HS-27A (cell line): ENCODE measurements around the gene CDK9.
"Not testable (repeated sequence)": the region's sequence is repeated elsewhere in the genome, so short reads cannot be mapped to it uniquely, and the experiment has no call there.

ENCODE experiments used
- DNase-seq: peaks from one replicate; pipeline ENCODE4 v3.0.0-alpha.2; 2012; ENCODE audit warnings: low read depth, missing footprints

The CDK9 gene

DNA sequence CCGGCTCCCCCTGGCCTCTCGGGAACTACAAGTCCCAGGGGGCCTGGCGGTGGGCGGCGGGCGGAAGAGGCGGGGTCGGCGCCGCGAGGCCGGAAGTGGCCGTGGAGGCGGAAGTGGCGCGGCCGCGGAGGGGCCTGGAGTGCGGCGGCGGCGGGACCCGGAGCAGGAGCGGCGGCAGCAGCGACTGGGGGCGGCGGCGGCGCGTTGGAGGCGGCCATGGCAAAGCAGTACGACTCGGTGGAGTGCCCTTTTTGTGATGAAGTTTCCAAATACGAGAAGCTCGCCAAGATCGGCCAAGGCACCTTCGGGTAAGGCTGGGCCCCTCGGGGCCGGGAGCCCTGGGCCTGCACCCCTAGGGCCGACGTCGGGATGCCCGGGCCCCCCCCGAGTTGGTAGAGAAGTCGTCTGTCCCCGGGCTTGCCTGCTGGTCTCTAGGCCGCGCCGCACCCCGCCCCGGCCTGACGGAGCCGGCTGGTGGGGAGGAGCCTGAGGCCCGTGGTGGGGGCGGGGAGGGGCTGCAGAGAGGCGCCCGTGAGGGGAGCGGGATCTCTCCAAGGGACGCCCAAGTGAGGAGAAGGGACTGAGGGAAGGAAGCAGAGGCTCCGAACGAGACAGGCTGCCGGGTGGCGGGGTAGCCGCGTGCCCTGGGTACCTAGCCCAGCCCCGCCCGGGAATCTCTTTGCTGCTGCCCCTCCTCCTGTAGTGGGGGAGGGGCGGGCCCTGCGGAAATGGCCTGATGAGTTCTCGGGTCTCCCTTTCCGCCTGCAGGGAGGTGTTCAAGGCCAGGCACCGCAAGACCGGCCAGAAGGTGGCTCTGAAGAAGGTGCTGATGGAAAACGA, at the start of gene CDK9:
Gene CDK9, plus strand, starts transcription at position 102 of the 840 bp plus-strand sequence. Its CDS starts 115 bp downstream, at position 217.
- DNase-seq = peak; percentile 30

DNA sequence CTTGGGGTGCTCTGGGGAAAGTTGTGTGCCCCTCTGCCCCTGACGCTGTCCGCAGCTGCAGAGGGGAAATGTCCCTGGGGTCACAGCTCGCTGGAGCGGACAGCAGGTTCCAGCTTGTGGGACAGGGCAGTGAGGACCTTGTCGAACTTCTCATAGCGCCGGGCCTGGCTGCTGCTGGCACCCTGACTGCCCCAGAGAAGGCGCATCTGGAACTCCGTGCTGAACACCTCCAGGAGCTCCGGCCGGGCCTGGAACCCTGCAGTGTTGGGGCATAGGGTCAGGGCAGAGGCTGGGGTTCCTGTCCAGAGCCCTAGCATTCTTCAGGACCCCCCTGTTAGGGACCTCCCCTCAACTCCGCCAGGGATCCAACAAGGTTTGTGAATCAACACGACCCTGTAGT, 47.2 kb upstream of the CDK9 start:
- DNase-seq = no peak

DNA sequence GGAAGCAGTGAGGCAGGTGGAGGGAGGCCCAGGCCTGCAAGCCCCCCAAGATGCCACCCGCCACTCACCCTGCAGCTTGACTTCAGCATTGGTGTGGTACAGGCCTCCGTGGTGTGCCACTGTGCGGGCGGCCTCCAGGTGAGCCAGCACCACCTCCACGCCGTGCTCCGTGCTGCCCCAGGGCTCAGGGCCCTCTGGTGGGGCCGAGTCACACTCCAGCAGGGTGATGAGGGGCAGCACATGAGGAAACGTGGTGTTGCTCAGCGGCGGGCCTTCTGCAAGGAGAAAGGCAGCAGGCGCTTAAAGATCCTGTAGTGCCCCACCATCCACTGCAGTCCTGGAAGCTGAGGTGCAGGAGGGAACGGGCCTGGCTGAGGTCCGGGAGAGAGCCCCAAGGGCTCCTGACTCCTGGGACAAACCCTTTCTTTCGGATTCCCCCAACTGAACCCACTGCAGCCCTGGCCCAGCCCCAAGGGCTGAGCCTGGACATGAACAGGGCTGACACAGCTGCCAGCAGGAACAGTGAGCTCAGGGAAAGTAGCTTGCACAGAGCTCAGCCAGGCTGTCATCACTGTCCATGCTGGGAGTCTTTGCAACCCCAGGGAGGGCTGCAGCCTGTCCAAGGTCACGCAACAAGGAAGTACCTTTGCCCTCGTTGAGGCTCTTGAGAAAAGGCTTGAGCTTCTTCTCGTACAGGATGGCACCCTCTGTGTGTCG, 46.1 kb upstream of the CDK9 start:
- no peak for DNase-seq

DNA sequence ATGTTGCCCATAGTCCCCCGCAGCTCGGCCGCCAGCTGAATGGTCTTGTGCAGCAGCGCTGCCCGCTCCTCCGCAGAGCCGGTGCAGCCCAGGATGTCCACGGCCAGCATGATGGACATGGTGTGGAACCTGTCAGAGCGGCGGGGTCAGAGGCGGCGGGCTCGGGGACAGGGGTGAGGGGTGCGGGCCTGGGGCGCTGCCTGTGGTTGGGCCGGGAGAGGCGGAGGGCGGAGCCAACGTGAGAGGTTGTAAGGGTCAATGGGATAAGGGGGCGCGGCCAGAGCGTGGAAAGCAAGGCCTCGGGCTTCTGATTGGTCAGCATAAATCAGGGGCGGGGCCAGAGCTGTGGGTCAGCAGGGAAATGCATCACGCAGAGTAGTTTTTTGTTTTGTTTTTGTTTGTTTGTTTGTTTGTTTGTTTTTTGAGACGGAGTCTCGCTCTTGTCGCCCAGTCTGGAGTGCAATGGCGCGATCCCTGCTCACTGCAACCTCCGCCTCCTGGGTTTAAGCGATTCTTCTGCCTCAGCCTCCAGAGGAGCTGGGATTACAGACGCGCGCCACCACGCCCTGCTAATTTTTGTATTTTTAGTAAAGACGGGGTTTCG, 43.9 kb upstream of the CDK9 start:
- DNase-seq = no peak

DNA sequence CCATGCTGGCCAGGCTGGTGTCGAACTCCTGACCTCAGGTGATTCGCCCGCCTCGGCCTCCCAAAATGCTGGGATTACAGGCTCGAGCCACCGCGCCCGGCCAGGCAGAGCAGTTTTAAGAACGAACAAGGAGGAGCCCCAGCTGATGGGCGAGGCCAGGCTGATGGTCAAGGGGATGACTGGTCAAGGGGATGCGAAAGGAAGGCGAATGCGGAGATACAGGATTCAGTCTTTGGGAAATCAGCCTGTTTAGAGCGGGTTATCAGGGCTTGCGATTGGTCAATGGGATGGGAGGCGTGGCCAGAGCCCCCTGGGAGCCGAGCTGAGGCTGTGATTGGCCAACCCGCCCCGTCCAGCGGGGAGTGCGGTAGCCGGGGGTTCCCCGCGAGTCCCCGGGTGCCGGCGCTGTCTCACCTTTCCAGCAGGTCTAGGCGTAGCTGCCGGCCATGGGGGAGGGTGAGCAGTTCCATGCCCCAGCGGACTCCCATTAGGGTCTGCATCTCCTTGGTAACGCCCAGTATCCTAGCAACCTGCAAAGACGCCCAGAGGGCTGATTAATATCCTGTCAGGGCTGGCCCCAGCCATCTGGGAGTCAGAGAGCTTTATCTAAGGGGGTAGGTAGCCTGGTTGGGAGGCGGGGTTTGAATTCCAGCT, 43.3 kb upstream of the CDK9 start:
- no peak for DNase-seq

DNA sequence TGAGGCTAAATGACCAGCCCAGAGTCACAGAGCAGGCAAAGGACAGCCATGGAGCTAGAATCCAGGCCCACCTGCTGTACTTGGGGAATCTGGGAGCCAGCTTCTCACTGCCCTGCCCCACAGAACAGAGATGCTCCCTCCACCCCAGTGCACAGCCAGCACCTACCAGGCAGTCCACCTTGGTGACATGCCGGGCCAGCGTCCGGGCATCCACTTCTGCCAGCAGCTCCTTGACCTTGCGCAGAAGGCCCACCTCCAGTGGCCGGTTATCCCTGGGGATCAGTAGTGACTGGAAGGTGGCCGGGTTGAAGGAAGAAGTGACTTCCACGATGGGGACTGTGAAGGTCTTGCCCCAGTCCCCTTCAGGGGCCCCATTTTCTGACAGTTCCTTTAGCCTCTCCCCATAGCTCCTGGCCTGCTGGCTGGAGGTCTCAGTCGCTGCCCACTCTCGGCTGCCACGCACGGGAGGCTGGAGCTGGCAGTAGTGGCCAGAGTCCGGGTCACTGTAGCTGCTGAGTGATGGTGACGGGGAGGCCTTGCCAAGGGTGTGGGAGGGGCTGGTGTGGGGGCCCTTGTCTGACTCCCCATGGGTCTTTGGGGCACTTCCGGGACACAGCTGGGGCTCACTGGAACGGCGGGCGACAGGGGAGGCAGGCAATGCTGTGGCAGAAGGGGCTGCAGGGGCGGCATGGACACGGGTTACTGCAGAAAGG, 41.3 kb upstream of the CDK9 start:
- DNase-seq = no peak

DNA sequence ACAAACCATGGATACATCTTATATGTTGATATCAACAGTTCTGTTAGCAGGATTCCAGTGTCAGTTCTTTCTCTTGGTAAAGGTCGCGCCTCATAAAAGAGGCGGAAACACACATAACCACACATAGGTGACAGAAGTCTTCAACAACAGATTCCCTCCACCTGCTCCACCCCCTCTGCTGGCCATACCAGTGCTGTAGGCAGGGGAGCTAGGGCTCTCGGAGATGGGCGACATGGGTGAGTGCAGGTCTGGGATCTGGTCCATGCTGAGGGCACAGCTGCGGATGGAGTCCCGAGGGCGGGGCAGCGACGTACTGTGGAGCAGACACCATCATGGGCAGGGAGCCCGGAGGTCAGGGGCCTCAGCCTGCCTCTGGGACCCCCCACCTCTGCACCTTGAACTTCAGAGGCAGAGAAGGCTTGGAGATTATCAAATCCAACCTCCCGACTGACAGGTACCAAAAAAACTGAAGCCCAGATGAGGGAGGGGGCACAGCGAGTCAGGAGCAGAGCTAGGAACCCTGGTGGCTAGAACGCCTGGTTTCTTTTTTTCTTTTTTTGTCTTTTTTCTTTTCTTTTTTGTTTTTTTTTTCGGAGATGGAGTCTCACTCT, 38.8 kb upstream of the CDK9 start:
- DNase-seq = no peak

DNA sequence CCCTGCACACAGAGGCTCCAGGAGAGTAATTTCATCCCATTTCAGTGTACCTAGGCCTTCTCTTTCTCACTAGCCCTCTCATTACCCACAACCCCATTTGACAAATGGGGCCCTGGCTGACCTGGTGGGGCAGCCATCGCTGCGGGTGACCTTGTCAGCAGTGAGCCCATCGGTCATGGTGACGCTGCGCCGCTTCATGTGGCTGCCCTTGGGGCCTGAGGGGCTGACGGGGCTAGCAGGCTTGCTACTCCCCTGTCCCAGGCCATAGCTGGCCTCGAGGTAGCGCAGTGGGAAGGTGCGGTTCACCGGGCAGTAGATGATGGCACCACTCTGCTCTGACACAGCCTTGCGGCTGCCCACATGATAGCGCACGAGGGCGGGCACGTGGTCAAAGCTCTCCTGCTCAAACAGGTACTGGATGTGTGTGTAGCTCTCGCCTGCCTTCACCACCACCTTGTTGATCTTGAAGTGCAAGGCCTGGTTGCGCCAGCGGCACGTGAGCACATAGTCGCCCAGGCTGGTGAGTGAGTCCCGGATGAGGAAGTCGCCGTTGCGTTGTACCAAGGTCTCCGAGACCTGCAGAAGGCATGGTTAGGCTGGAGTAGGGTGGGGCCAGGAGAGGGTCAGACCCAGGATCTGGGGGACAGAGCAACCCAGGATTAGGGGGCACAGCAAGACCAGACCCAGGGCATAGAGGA, 36.6 kb upstream of the CDK9 start:
- no peak for DNase-seq

DNA sequence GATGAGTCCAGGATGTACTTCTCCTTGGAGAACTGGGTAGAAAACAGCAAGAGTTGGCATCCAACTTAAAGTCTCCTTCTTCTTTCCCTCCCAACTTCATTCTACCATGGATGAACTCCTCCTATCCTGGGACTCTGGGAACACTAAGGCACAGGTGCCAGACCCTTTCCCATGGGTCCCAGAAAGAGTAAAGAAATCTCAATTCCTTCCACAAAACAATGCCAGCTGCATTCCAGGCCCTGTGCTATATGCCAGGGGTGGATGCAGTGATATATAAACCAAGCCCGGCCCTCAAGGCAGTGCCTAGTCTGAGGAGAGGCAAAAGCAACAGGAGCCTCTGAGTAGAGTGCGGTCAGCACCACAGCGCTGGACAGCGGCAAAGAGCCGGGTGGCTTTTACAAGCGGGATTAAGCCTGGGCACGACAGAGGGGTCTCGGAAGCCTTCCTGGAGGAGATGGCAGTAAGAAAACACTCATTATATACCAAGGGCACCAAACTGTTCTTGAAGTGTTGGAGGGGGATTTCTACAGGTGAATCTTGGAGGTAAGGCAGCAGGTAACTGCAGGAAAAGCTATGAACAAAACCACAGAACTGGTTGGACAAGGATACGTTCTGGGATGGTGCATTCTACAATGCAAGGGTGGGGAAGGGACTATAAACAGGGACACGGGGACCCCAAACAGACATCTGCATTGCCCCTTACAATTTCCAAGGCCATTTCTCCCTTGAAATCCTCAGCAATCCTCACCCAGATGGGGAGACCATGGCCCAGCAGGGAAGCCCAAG, 34.4 kb upstream of the CDK9 start:
- no peak for DNase-seq

DNA sequence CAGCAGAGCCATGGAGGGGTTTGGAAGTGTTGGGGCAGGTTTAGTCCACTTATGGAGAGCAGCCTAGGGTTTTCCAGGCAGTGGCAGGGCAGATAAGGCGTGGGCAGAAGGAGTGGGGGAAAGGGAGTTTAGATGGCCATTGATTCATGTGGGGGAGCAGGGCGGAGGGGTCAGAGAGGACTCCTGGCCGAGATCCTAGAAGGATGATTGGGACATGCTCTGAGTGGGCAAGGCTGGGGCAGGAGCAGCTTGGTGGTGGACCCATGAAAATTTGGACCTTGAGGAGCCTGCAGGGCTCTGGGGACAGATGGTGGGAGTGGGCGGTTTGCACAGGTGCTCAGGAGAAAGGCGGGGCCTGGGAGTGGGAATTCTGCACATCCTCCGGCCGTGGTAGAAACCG, 32.7 kb upstream of the CDK9 start:
- no peak for DNase-seq

DNA sequence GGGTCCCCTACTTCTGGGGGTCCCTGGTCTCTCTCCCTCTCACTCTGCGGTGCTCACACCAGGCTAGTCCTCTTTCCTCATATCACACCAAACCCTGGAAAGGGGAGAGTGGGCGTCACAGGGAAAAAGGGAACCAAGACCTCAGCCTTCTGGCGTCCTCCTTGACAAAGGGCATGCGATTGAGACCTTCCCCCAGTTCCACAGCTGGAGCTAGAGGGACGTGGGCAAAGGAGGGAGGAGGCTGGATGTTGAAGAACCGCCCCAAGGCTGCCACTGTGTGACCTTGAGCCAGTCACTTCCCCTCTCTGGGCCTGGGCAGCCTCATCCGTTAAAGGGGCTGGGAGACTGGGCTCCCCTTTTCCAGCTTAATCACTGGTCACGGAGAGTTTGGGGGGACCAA, 32.2 kb upstream of the CDK9 start:
- DNase-seq = no peak

DNA sequence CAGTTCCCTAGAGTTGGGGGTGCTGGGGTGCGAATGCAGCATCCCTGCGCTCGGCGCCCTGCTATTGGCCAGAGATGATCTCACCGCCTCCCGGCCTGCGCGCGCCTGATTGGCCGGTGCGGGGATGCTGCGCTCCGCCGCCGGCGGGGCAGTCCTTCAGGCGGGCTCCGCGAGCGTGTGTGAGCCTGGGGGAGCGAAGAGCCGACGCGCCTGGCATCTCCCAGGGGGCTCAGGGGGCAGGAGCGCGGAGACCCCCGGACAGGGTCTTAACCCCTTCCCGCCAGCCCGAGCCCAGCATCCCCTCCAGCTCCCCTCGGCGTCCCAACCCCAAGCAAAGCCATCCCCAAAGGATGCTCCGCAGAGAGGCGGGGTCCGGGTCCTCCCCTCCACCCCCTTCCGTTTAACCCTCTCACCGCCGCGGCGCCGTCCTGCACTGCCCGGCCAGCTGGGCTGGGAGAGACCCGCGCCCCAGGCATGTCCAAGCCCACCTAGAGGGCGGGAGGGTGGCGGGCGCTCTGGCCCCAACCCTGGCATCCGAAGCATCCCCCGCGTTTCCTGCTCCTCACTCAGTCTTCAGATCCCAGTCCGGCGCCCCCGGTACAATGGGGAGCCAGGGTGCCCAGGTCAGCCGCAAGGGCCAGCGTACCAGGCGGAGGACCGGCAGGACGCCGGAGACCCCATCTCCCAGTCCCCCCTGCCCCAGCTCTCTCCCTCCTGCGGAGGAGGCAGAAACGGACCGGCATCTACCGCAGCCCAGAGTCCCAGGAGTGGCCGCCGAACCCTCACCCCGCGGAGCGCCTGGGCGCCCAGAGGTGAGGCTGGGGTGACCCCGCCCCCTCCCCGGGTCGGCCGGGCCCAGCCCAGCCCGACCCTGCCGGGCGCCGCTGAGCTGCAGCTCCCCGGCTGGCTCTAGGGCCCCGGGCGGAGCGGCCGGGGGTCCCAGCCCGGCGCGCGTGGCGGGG, 31.5 kb upstream of the CDK9 start:
- no peak for DNase-seq

DNA sequence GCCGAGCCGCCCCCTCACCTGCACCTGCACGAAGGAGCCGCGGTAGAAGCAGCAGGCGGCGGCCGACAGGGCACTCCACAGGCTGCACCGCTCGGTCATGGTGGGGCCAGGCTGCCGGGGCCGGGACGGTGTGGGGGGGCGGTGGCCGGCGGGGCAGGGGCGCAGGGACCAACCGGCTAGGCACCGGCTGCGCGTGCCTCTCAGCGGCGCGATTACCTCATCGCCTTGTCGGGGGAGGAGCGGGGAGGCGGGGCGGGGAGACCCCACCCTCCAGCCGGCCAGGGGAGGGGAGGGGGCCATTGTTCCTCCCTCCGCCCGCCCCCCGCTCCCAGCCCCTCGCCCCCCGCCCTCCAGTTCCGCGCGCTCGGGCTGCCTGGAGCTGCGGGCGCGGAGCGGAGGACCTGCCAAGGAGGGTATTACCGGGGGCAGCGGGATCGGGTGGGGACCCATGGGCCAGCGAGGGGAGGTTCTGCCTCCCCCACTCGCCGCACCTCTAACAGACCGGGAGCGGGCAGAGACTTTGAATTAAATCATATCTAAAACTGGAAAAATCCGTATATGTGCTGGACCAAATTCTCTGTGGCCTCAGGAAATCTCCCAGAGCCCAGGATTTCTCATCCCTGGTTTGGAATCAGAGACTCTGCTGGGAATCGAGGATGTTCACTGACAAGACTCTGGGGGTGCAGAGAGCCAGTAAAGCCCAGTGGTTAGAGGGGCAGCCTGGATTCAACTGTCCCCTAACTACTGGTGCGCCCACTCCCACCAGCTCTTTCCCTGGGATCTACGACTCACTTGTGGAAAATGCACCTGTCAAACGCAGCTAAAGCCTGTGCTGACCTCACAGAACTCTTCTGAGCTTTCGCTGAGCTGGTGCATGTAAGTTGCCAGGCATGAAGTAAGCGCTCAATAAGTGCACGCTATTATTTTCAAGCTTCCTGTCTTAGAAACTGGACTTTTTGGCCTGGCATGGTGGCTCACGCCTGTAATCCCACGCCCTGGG, 30.5 kb upstream of the CDK9 start:
- no peak for DNase-seq

DNA sequence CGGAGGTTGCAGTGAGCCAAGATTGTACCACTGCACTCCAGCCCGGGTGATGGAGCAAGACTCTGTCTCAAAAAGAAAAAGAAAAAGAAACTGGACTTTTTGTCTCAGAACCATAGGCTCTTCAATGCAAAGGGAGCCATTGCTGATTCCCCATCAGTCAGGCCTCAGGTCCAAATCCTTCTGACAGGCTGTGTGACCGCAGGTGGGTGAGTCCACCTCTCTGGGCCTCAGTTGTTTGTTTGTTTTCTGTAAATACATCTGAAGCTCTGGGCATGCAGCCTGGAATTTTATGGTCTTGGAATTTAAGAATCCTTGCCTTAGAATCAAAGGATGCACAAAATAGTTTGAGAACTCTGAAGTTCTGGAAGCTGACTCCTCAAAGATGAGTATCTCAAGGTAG, 29.6 kb upstream of the CDK9 start:
- no peak for DNase-seq

DNA sequence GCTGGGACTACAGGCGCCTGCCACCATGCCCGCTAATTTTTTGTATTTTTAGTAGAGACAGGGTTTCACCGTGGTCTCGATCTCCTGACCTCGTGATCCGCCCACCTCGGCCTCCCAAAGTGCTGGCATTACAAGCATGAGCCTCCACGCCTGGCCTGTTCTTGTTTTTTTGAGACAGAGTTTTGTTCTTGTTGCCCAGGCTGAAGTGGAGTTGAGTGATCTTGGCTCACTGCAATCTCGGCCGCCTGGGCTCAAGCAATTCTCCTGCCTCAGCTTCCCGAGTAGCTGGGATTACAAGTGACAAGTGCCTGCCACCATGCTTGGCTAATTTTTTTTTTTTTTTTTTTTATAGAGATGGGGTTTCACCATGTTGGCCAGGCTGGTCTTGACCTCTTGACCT, 29.1 kb upstream of the CDK9 start:
- DNase-seq = not testable (repeated sequence)

DNA sequence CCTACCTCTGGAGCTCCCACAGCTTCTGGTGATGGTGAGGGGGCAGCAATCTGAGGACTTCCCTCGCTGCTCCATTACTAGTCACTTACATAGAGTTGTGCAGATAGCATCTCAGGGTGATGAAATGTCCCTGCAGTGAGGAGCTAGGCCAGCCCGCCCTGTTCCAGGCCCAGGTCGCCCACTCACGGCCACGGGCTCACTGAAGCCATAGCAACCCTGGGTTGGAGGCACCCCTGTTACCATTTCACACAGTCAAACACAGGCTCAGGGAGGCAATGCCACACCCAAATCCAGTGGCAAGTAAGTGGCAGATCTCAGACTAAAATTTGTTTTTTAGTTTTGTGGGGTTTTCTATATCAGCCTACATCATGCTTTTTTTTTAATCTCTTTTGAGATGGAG, 27.0 kb upstream of the CDK9 start:
- DNase-seq = no peak

DNA sequence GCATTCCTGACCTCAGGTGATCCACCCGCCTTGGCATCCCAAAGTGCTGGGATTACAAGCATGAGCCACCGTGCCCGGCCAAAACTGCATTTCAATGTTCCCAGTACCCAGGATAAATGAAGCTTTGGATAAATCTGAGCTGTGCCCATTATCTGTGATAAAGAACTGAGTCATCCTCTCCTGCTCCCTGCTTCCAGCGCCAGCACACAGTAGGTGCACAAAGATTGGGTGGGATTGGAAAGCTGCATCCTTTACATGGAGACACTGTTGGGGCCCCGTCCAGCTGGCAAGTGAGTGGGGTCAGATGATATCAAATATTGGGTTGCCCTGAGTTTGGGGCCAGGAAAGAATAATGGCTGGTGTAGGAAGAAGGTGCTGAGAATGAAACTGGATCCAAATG, 24.8 kb upstream of the CDK9 start:
- DNase-seq = no peak
